Neural progenitor cell (in vitro differentiated cells): ENCODE results near the gene DDX24.

Experiments
- EZH2 ChIP-seq: fragments of 200-600 bp; sonication (generic); IDR thresholded peaks from 2 replicates; pipeline ENCODE4 v1.6.1; 2017; ENCODE audit warnings: antibody characterized with exemption, mild to moderate bottlenecking, moderate library complexity
- TF ChIP-seq, protein P1 (sequence below): fragments of 200-600 bp; sonication (generic); IDR thresholded peaks from 2 replicates; pipeline ENCODE4 v1.5.1; 2017; ENCODE audit warnings: antibody characterized with exemption, mild to moderate bottlenecking

DNA sequence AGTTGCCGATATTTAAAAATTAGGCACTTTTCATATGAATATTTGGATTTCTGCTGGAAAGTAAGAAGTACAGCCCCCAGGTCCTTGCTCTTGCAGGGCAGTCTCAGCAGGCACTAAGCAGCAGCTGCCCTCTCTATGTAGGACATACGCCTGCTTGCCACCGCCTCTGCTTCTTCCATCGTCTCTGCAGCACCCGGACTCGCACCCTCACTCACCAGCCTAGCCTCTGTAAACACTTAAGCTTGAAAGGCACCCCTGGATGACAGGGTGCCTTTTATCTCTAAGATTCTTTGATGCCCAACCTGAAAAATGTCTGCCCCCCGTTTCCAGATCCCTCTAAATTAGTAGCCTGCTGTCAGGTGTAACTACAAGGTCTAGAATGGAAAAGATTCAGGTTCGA, 35.9 kb downstream of the DDX24 start:
- TF ChIP-seq EZH2 = no peak
- TF ChIP-seq, protein P1, sequence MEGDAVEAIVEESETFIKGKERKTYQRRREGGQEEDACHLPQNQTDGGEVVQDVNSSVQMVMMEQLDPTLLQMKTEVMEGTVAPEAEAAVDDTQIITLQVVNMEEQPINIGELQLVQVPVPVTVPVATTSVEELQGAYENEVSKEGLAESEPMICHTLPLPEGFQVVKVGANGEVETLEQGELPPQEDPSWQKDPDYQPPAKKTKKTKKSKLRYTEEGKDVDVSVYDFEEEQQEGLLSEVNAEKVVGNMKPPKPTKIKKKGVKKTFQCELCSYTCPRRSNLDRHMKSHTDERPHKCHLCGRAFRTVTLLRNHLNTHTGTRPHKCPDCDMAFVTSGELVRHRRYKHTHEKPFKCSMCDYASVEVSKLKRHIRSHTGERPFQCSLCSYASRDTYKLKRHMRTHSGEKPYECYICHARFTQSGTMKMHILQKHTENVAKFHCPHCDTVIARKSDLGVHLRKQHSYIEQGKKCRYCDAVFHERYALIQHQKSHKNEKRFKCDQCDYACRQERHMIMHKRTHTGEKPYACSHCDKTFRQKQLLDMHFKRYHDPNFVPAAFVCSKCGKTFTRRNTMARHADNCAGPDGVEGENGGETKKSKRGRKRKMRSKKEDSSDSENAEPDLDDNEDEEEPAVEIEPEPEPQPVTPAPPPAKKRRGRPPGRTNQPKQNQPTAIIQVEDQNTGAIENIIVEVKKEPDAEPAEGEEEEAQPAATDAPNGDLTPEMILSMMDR = no peak
